Measurements from ENCODE around the gene TMEM35B. TPM values are rescaled to one million over a fixed set of nuclear protein-coding genes. Genes with fewer than 3 reads are reported as not detected.

TMEM35B gene
- total RNA-seq, 4 donors from 2014 or later = 31.5 to 61.0 (median 48.8) TPM

GRCh38 chr1:35016406-35016805, 31.3 kb upstream of the TMEM35B start:
- TF ChIP-seq, protein P1, sequence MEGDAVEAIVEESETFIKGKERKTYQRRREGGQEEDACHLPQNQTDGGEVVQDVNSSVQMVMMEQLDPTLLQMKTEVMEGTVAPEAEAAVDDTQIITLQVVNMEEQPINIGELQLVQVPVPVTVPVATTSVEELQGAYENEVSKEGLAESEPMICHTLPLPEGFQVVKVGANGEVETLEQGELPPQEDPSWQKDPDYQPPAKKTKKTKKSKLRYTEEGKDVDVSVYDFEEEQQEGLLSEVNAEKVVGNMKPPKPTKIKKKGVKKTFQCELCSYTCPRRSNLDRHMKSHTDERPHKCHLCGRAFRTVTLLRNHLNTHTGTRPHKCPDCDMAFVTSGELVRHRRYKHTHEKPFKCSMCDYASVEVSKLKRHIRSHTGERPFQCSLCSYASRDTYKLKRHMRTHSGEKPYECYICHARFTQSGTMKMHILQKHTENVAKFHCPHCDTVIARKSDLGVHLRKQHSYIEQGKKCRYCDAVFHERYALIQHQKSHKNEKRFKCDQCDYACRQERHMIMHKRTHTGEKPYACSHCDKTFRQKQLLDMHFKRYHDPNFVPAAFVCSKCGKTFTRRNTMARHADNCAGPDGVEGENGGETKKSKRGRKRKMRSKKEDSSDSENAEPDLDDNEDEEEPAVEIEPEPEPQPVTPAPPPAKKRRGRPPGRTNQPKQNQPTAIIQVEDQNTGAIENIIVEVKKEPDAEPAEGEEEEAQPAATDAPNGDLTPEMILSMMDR (IDR thresholded peaks at IDR 0.05) = no peak
- DNase-seq (ENCODE audit: low spot score) = no peak
- ATAC-seq (ENCODE audit: low FRiP score) = no peak

GRCh38 chr1:35014486-35014885, 29.3 kb upstream of the TMEM35B start:
- ATAC-seq (ENCODE audit: low FRiP score) (no peak), DNase-seq (ENCODE audit: low spot score) (no peak)
- TF ChIP-seq, protein P1 (IDR thresholded peaks at IDR 0.05) = no peak

DNA sequence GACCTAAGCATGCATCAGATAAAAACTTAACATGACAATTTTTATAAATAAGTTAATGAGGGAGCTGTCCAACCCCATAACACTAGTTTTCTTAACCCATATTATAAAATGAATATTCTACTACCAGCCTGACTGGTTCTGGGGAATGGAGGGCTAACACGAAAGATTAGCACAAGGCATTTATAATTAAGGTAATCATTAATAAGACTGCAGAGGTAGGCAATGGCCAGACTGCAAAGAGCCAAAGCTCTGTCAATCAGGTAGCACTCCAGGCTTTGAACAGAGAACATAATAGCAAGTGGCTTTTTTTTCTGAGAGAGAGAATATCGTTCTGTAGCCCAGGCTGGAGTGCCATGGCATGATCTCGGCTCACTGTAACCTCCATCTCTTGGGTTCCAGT, 20.6 kb upstream of the TMEM35B start:
- TF ChIP-seq, protein P1 (IDR thresholded peaks at IDR 0.05) = no peak
- DNase-seq (ENCODE audit: low spot score) = no peak
- no peak for ATAC-seq (ENCODE audit: low FRiP score)

- no peak for ATAC-seq (ENCODE audit: low FRiP score)
- TF ChIP-seq, protein P1 (IDR thresholded peaks at IDR 0.05) = no peak
- DNase-seq (ENCODE audit: low spot score) = no peak
These were observed 16.6 kb upstream of the TMEM35B start for GRCh38 chr1:35001743-35002142.

- ATAC-seq (ENCODE audit: low FRiP score) = no peak
- no peak for DNase-seq (ENCODE audit: low spot score)
- TF ChIP-seq, protein P1 (IDR thresholded peaks at IDR 0.05) = no peak
These were observed 9.7 kb upstream of the TMEM35B start for GRCh38 chr1:34994878-34995277.

- TF ChIP-seq, protein P1 (IDR thresholded peaks at IDR 0.05) = no peak
- DNase-seq (ENCODE audit: low spot score) (no peak), ATAC-seq (ENCODE audit: low FRiP score) (no peak)
These were observed 3.4 kb upstream of the TMEM35B start for GRCh38 chr1:34988581-34988980.

- ATAC-seq (ENCODE audit: low FRiP score) (no peak), DNase-seq (ENCODE audit: low spot score) (no peak)
- TF ChIP-seq, protein P1 (IDR thresholded peaks at IDR 0.05) = no peak
These were observed 3.0 kb upstream of the TMEM35B start for GRCh38 chr1:34988147-34988546.
